A549 (cell line): ENCODE results near the gene VN1R2. TPM values are rescaled to one million over a fixed set of nuclear protein-coding genes. Genes with fewer than 3 reads are reported as not detected.

Source experiments
- ATAC-seq, 2 experiments: fragments of 200-7000 bp in 1 of 2; fragments of >200 bp in 1 of 2; cut with Nextera tagmentation in 1 of 2; cut with Tn5 transposase in 1 of 2; 3 replicates each; pipeline versions ENCODE4 v1.8.0 to v1.9.1; 2018 to 2020; ENCODE audit warnings: mild to moderate bottlenecking in 1 of 2, moderate library complexity in 1 of 2
- CTCF ChIA-PET: fragments of 300-600 bp; sonication (Branson Sonifier 250); formaldehyde crosslinking; extraction: SDS; loops from one replicate; lab custom pipeline; 2021; ENCODE audit warnings: antibody characterized with exemption, inconsistent platforms; lab: Yijun Ruan, JAX
- POLR2A ChIA-PET: fragments of 350-600 bp; formaldehyde crosslinking; extraction: SDS; loops from one replicate; lab custom pipeline; 2021; ENCODE audit warnings: antibody characterized with exemption, inconsistent platforms; lab: Yijun Ruan, JAX
- DNase-seq, 2 experiments: peaks; one replicate each; pipeline versions ENCODE4 v3.0.0 to v3.0.0-alpha.2; 2011 to 2016; ENCODE audit warnings: low read depth in 1 of 2, low spot score in 1 of 2
- FAIRE-seq: peaks from 2 replicates; lab custom pipeline; 2011; peaks lifted over from hg19 to GRCh38; lab: Jason Lieb, UNC
- H3K27ac ChIP-seq, 2 experiments: fragments of >200 bp; sonication (Bioruptor Twin); formaldehyde crosslinking; 3 replicates each; pipeline ENCODE4 v1.5.1; 2016 to 2017
- H3K4me1 ChIP-seq: fragments of >200 bp; sonication (Bioruptor Twin); formaldehyde crosslinking; 3 replicates; pipeline ENCODE4 v1.6.1; 2016
- H3K4me2 ChIP-seq: fragments of >200 bp; sonication (Bioruptor Twin); formaldehyde crosslinking; 3 replicates; pipeline ENCODE4 v1.6.1; 2016
- H3K4me3 ChIP-seq: fragments of >200 bp; sonication (Bioruptor Twin); formaldehyde crosslinking; 3 replicates; pipeline ENCODE4 v1.5.1; 2016
- H3K9me3 ChIP-seq: fragments of >200 bp; sonication (Bioruptor Twin); formaldehyde crosslinking; 3 replicates; pipeline ENCODE4 v1.6.1; 2016
- ATOH8 ChIP-seq: fragments of 250-450 bp; sonication (Bioruptor Pico); IDR thresholded peaks from 2 replicates; pipeline ENCODE4 v1.5.0; 2020; ENCODE audit warnings: low read depth, mild to moderate bottlenecking, moderate library complexity
- BCL3 ChIP-seq: fragments of >200 bp; sonication (Bioruptor Twin); formaldehyde crosslinking; IDR thresholded peaks from 3 replicates; pipeline ENCODE4 v1.6.1; 2016
- CEBPB ChIP-seq, 2 experiments: fragments of >200 bp in 1 of 2; sonication (Bioruptor Twin) in 1 of 2; formaldehyde crosslinking in 1 of 2; IDR thresholded peaks; 2 replicates each; pipeline ENCODE4 v1.6.1; 2012 to 2016
- CHD4 ChIP-seq: fragments of 200-600 bp; sonication (generic); IDR thresholded peaks from 2 replicates; pipeline ENCODE4 v1.6.1; 2016; ENCODE audit warnings: antibody characterized with exemption, mild to moderate bottlenecking, borderline replicate concordance
- EHF ChIP-seq: fragments of 250-450 bp; sonication (Bioruptor Pico); IDR thresholded peaks from 2 replicates; pipeline ENCODE4 v1.5.0; 2020; ENCODE audit warnings: mild to moderate bottlenecking
- EHMT2 ChIP-seq: fragments of 200-600 bp; sonication (generic); IDR thresholded peaks from 2 replicates; pipeline ENCODE4 v1.6.1; 2016; ENCODE audit warnings: antibody characterized with exemption, low read depth, mild to moderate bottlenecking, moderate library complexity
- EP300 ChIP-seq, 2 experiments: fragments of >200 bp; sonication (Bioruptor Twin); formaldehyde crosslinking; IDR thresholded peaks; 2 replicates in 1 of 2; 3 replicates in 1 of 2; pipeline ENCODE4 v1.6.1; 2016 to 2017
- FOSB ChIP-seq: fragments of 250-450 bp; sonication (Bioruptor Pico); IDR thresholded peaks from 2 replicates; pipeline ENCODE4 v1.5.0; 2020; ENCODE audit warnings: mild to moderate bottlenecking, moderate library complexity
- GATA3 ChIP-seq: IDR thresholded peaks from 2 replicates; pipeline ENCODE4 v1.6.1; 2012; ENCODE audit warnings: borderline replicate concordance
- HDAC2 ChIP-seq: fragments of 200-600 bp; sonication (generic); IDR thresholded peaks from 2 replicates; pipeline ENCODE4 v1.6.1; 2016
- HES2 ChIP-seq: fragments of >200 bp; sonication (Bioruptor Twin); formaldehyde crosslinking; IDR thresholded peaks from 2 replicates; pipeline ENCODE4 v1.6.1; 2016
- HOXB5 ChIP-seq: fragments of 250-450 bp; sonication (Bioruptor Pico); IDR thresholded peaks from 2 replicates; pipeline ENCODE4 v1.5.0; 2020; ENCODE audit warnings: mild to moderate bottlenecking, moderate library complexity
- KDM1A ChIP-seq: fragments of 200-600 bp; sonication (generic); IDR thresholded peaks from 2 replicates; pipeline ENCODE4 v1.6.1; 2016; ENCODE audit warnings: low read depth, mild to moderate bottlenecking
- KDM5A ChIP-seq: fragments of 200-600 bp; sonication (generic); IDR thresholded peaks from 2 replicates; pipeline ENCODE4 v1.6.1; 2016; ENCODE audit warnings: antibody characterized with exemption, mild to moderate bottlenecking
- MAFK ChIP-seq: fragments of 450-650 bp; IDR thresholded peaks from 2 replicates; pipeline ENCODE4 v1.6.1; 2014; ENCODE audit not compliant: partially characterized antibody
- MAX ChIP-seq: IDR thresholded peaks from 2 replicates; pipeline ENCODE4 v1.6.1; 2012
- MAZ ChIP-seq: fragments of 150-350 bp; IDR thresholded peaks from 2 replicates; pipeline ENCODE4 v1.6.1; 2014; ENCODE audit warnings: antibody characterized with exemption, low read depth, low read length, borderline replicate concordance
- NPAS2 ChIP-seq: fragments of 250-450 bp; sonication (Bioruptor Pico); IDR thresholded peaks from 2 replicates; pipeline ENCODE4 v1.8.0; 2022; ENCODE audit warnings: mild to moderate bottlenecking, moderate library complexity, borderline replicate concordance
- NR3C1 ChIP-seq: fragments of >200 bp; sonication (Bioruptor Twin); formaldehyde crosslinking; IDR thresholded peaks from 3 replicates; pipeline ENCODE4 v1.6.1; 2017
- PBX3 ChIP-seq: IDR thresholded peaks from 2 replicates; pipeline ENCODE4 v1.6.1; 2012
- POLR2AphosphoS2 ChIP-seq: conservative IDR thresholded peaks from 2 replicates; pipeline ENCODE4 v1.6.1; 2012; ENCODE audit warnings: low read length, improper control_type of control experiment, inconsistent platforms
- RCOR1 ChIP-seq: fragments of 150-350 bp; IDR thresholded peaks from 2 replicates; pipeline ENCODE4 v1.6.1; 2014; ENCODE audit warnings: antibody characterized with exemption, low read length, low read depth
- RNF2 ChIP-seq: fragments of 200-600 bp; sonication (generic); IDR thresholded peaks from 2 replicates; pipeline ENCODE4 v1.6.1; 2016; ENCODE audit warnings: low read depth, mild to moderate bottlenecking, antibody characterized with exemption, moderate library complexity, borderline replicate concordance
- USF2 ChIP-seq: fragments of 450-650 bp; IDR thresholded peaks from 2 replicates; pipeline ENCODE4 v1.6.1; 2014; ENCODE audit warnings: antibody characterized with exemption
- ZFP36 ChIP-seq: fragments of 450-650 bp; IDR thresholded peaks from 2 replicates; pipeline ENCODE4 v1.6.1; 2014; ENCODE audit warnings: borderline replicate concordance; ENCODE audit not compliant: partially characterized antibody
- ZNF302 ChIP-seq: fragments of 250-450 bp; sonication (Bioruptor Pico); IDR thresholded peaks from 2 replicates; pipeline ENCODE4 v1.9.0; 2021; ENCODE audit warnings: inconsistent platforms, mild to moderate bottlenecking, moderate library complexity
- WGBS: methylation state at CpG from one replicate; pipeline ENCODE4 v1.1.6; 2017; ENCODE audit errors: missing lambda C conversion rate; 5-methylcytosine and 5-hydroxymethylcytosine counted together
- polyA plus RNA-seq, 4 experiments: library from polyadenylated mRNA; depleted of rRNA in 3 of 4; stranded (reverse); fragments of >200 nt; fragmentation: RNase III in 1 of 4; extraction: RNeasy Plus Mini Kit Qiagen cat#74134 plus additional on column Dnase treatment in 1 of 4; gene quantifications; 2 replicates in 3 of 4; 3 replicates in 1 of 4; pipeline ENCODE4 v1.2.3, GENCODE V29; 2011 to 2017

The VN1R2 gene
- polyA plus RNA-seq, 2 of the 4 experiments (the other 2 are of a cell fraction): not detected

- WGBS: 14% methylated on average over 4 of the region's 4 CpGs
- no peak for ATAC-seq
Observed at GRCh38 chr19:53285087-53285486, 27.0 kb downstream of the VN1R2 start.

GRCh38 chr19:53290758-53291549 is 32.9 kb downstream of the VN1R2 start:
- 55% methylated on average over 41 of the region's 47 CpGs for WGBS

More at GRCh38 chr19:53285087-53285486, 27.0 kb downstream of the VN1R2 start:
- DNase-seq (no peak), FAIRE-seq (no peak)
- ChIA-PET POLR2A (no interaction called here), CTCF (no interaction called here)
- Histone ChIP-seq H3K4me2 (no peak overlapping the region), H3K4me1 (no peaks in the 10 kb centered on the region), H3K27ac (no peak overlapping the region), H3K9me3 (peaks cover 17% of the 10 kb centered on the region), H3K4me3 (no peak overlapping the region)
- no peak for TF ChIP-seq ZNF302 (CRISPR knock-in tag)
- no peak for TF ChIP-seq PBX3
- TF ChIP-seq CEBPB (IDR thresholded peaks at IDR 0.05): no peak
- TF ChIP-seq HES2: no peak
- TF ChIP-seq BCL3: no peak
- TF ChIP-seq KDM5A: no peak
- no peak for TF ChIP-seq RNF2
- TF ChIP-seq HOXB5 (CRISPR knock-in tag): no peak
- TF ChIP-seq MAFK: no peak
- no peak for TF ChIP-seq POLR2AphosphoS2
- no peak for TF ChIP-seq EHMT2
- TF ChIP-seq MAZ: no peak
- no peak for TF ChIP-seq ZFP36
- TF ChIP-seq KDM1A: no peak
- TF ChIP-seq EHF (CRISPR knock-in tag): no peak
- TF ChIP-seq EP300 (IDR thresholded peaks at IDR 0.05): no peak
- no peak for TF ChIP-seq NPAS2 (CRISPR knock-in tag)
- TF ChIP-seq, all 56 proteins: peak for 0

More at GRCh38 chr19:53290758-53291549, 32.9 kb downstream of the VN1R2 start:
- DNase-seq (no peak), FAIRE-seq (no peak), ATAC-seq (no peak)
- TF ChIP-seq KDM5A: no peak
- TF ChIP-seq CHD4: no peak
- TF ChIP-seq ATOH8 (CRISPR knock-in tag): no peak
- no peak for TF ChIP-seq FOSB
- TF ChIP-seq GATA3: no peak
- no peak for TF ChIP-seq RCOR1
- no peak for TF ChIP-seq PBX3
- TF ChIP-seq USF2: no peak
- no peak for TF ChIP-seq NR3C1
- no peak for TF ChIP-seq MAX
- no peak for TF ChIP-seq ZFP36
- TF ChIP-seq HDAC2: no peak
- no peak for TF ChIP-seq EHMT2
- POLR2A ChIA-PET: no interaction called here
- no peak overlapping the region for H3K4me2 ChIP-seq
- CTCF ChIA-PET: interaction anchor here (1.6 kb wide), 1 partner anchor 91 kb away, joined by 3 read pairs; no protein-coding TSS in a partner anchor
- H3K4me3 ChIP-seq: no peak overlapping the region
- H3K27ac ChIP-seq: no peak overlapping the region
- H3K4me1 ChIP-seq: no peaks in the 10 kb centered on the region
- peaks cover 46% of the 10 kb centered on the region for H3K9me3 ChIP-seq
